ENCODE data around the gene ASXL1. TPM values are rescaled to one million over a fixed set of nuclear protein-coding genes. Genes with fewer than 3 reads are reported as not detected.

ASXL1 gene
- total RNA-seq, 1 donor from 2014 or later: 90.8 TPM

GRCh38 chr20:32474009-32474716 lies 116.0 kb downstream of the ASXL1 start:
- Mint-ChIP-seq H3K4me3 (ENCODE audit: unreplicated experiment) (no peak overlapping the region), H3K4me1 (ENCODE audit: unreplicated experiment) (peaks cover 72% of the 10 kb centered on the region), H3K27me3 (ENCODE audit: unreplicated experiment) (peaks cover 13% of the 10 kb centered on the region), H3K9me3 (ENCODE audit: unreplicated experiment) (no peaks in the 10 kb centered on the region), H3K36me3 (ENCODE audit: low read depth, unreplicated experiment) (peaks cover 25% of the 10 kb centered on the region), H3K27ac (ENCODE audit: unreplicated experiment) (peak overlapping the region; percentile 72)
- TF ChIP-seq CTCF (IDR thresholded peaks at IDR 0.05; ENCODE audit: unreplicated experiment): no peak
- DNase-seq (ENCODE audit: low spot score): peak; percentile 3

- peaks cover 15% of the 10 kb centered on the region for H3K27me3 Mint-ChIP-seq (ENCODE audit: unreplicated experiment)
- peaks cover 77% of the 10 kb centered on the region for H3K4me1 Mint-ChIP-seq (ENCODE audit: unreplicated experiment)
- H3K27ac Mint-ChIP-seq (ENCODE audit: unreplicated experiment): peak overlapping the region; percentile 72
- no peak for TF ChIP-seq CTCF (IDR thresholded peaks at IDR 0.05; ENCODE audit: unreplicated experiment)
- H3K36me3 Mint-ChIP-seq (ENCODE audit: low read depth, unreplicated experiment): peaks cover 25% of the 10 kb centered on the region
- no peaks in the 10 kb centered on the region for H3K9me3 Mint-ChIP-seq (ENCODE audit: unreplicated experiment)
- H3K4me3 Mint-ChIP-seq (ENCODE audit: unreplicated experiment): no peak overlapping the region
- DNase-seq (ENCODE audit: low spot score): no peak
Measured at GRCh38 chr20:32474717-32474966, 116.5 kb downstream of the ASXL1 start.

- Mint-ChIP-seq H3K4me1 (ENCODE audit: unreplicated experiment) (peaks cover 79% of the 10 kb centered on the region), H3K4me3 (ENCODE audit: unreplicated experiment) (peak overlapping the region; percentile 89), H3K27me3 (ENCODE audit: unreplicated experiment) (peaks cover 16% of the 10 kb centered on the region), H3K36me3 (ENCODE audit: low read depth, unreplicated experiment) (peaks cover 31% of the 10 kb centered on the region), H3K27ac (ENCODE audit: unreplicated experiment) (peak overlapping the region; percentile 74), H3K9me3 (ENCODE audit: unreplicated experiment) (no peaks in the 10 kb centered on the region)
- TF ChIP-seq CTCF (IDR thresholded peaks at IDR 0.05; ENCODE audit: unreplicated experiment): no peak
- peak; percentile 55 for DNase-seq (ENCODE audit: low spot score)
Measured at GRCh38 chr20:32474967-32475811, 117.1 kb downstream of the ASXL1 start.

GRCh38 chr20:32476684-32477593 lies 118.8 kb downstream of the ASXL1 start:
- Mint-ChIP-seq H3K9me3 (ENCODE audit: unreplicated experiment) (no peaks in the 10 kb centered on the region), H3K4me3 (ENCODE audit: unreplicated experiment) (peak overlapping the region; percentile 89), H3K27ac (ENCODE audit: unreplicated experiment) (peak overlapping the region; percentile 92), H3K4me1 (ENCODE audit: unreplicated experiment) (peaks cover 75% of the 10 kb centered on the region), H3K36me3 (ENCODE audit: low read depth, unreplicated experiment) (peaks cover 32% of the 10 kb centered on the region), H3K27me3 (ENCODE audit: unreplicated experiment) (peaks cover 18% of the 10 kb centered on the region)
- TF ChIP-seq CTCF (IDR thresholded peaks at IDR 0.05; ENCODE audit: unreplicated experiment): no peak
- DNase-seq (ENCODE audit: low spot score): no peak

Data from endothelial cell (in vitro differentiated cells).